ENCODE results near the gene OSR1.

Gene OSR1

GRCh38 chr2:19364014-19364413, 5.6 kb upstream of the OSR1 start:
- DNase-seq (ENCODE audit: low spot score): no peak
- in situ Hi-C loops (cut with MboI; ENCODE audit: low sequenced_read_pairs, unreplicated experiment): loop anchor here (25.0 kb wide), 2 partner anchors 602 to 852 kb away; no protein-coding TSS in a partner anchor
- no peak for TF ChIP-seq CTCF (IDR thresholded peaks at IDR 0.05; ENCODE audit: borderline replicate concordance, control extremely low read depth, extremely low read depth, insufficient read depth, missing control alignments)

GRCh38 chr2:19363474-19363778, 5.0 kb upstream of the OSR1 start:
- no peak for DNase-seq (ENCODE audit: low spot score)
- in situ Hi-C loops (cut with MboI; ENCODE audit: low sequenced_read_pairs, unreplicated experiment): loop anchor here (25.0 kb wide), 2 partner anchors 601 to 851 kb away; no protein-coding TSS in a partner anchor
- TF ChIP-seq CTCF (IDR thresholded peaks at IDR 0.05; ENCODE audit: borderline replicate concordance, control extremely low read depth, extremely low read depth, insufficient read depth, missing control alignments): no peak

- TF ChIP-seq CTCF (IDR thresholded peaks at IDR 0.05; ENCODE audit: borderline replicate concordance, control extremely low read depth, extremely low read depth, insufficient read depth, missing control alignments): peak; percentile 56
- DNase-seq (ENCODE audit: low spot score): peak; percentile 72
- in situ Hi-C loops (cut with MboI; ENCODE audit: low sequenced_read_pairs, unreplicated experiment): loop anchor here (25.0 kb wide), 2 partner anchors 601 to 851 kb away; no protein-coding TSS in a partner anchor
Measured at GRCh38 chr2:19362755-19363473, 4.5 kb upstream of the OSR1 start.

GRCh38 chr2:19362094-19362754, 3.8 kb upstream of the OSR1 start:
- TF ChIP-seq CTCF (IDR thresholded peaks at IDR 0.05; ENCODE audit: borderline replicate concordance, control extremely low read depth, extremely low read depth, insufficient read depth, missing control alignments): no peak
- DNase-seq (ENCODE audit: low spot score): peak; percentile 55
- in situ Hi-C loops (cut with MboI; ENCODE audit: low sequenced_read_pairs, unreplicated experiment): loop anchor here (25.0 kb wide), 2 partner anchors 600 to 850 kb away; no protein-coding TSS in a partner anchor

- no peak for TF ChIP-seq CTCF (IDR thresholded peaks at IDR 0.05; ENCODE audit: borderline replicate concordance, control extremely low read depth, extremely low read depth, insufficient read depth, missing control alignments)
- DNase-seq (ENCODE audit: low spot score): peak; percentile 44
- in situ Hi-C loops (cut with MboI; ENCODE audit: low sequenced_read_pairs, unreplicated experiment): loop anchor here (25.0 kb wide), 2 partner anchors 599 to 849 kb away; no protein-coding TSS in a partner anchor
Measured at GRCh38 chr2:19361325-19361990, 3.0 kb upstream of the OSR1 start.

GRCh38 chr2:19360966-19361321, 2.5 kb upstream of the OSR1 start:
- peak; percentile 24 for DNase-seq (ENCODE audit: low spot score)
- no peak for TF ChIP-seq CTCF (IDR thresholded peaks at IDR 0.05; ENCODE audit: borderline replicate concordance, control extremely low read depth, extremely low read depth, insufficient read depth, missing control alignments)
- in situ Hi-C loops (cut with MboI; ENCODE audit: low sequenced_read_pairs, unreplicated experiment): loop anchor here (25.0 kb wide), 2 partner anchors 599 to 849 kb away; no protein-coding TSS in a partner anchor
